Breast epithelium (tissue), 4 donors: Measurements from ENCODE around the gene SMC4. TPM values are rescaled to one million over a fixed set of nuclear protein-coding genes. Genes with fewer than 3 reads are reported as not detected.

Experiments
- DNase-seq, 2 donors: peaks; one replicate each; pipeline ENCODE4 v3.0.0-alpha.2; 2019; ENCODE audit warnings: low spot score in 2 of 2
- H3K27ac ChIP-seq, 2 donors: fragments of 200-600 bp; sonication (generic) in 1 of 2; one replicate each; pipeline ENCODE4 v1.5.1; 2016 to 2019; ENCODE audit warnings: mild to moderate bottlenecking in 1 of 2
- H3K27me3 ChIP-seq, 2 donors: fragments of 200-600 bp; sonication (generic) in 1 of 2; one replicate each; pipeline versions ENCODE4 v1.5.1 to v1.6.0; 2017 to 2019; ENCODE audit warnings: control low read depth in 1 of 2, mild to moderate bottlenecking in 1 of 2
- H3K36me3 ChIP-seq: fragments of 200-600 bp; one replicate; pipeline ENCODE4 v1.5.1; 2019
- H3K4me1 ChIP-seq, 2 donors: fragments of 200-600 bp; sonication (generic); one replicate each; pipeline ENCODE4 v1.5.1; 2016 to 2019; ENCODE audit warnings: control low read depth in 1 of 2
- H3K4me3 ChIP-seq, 3 donors: fragments of 200-600 bp; sonication (generic); 1 replicate in 2 of 3; 2 replicates in 1 of 3; pipeline ENCODE4 v1.5.1; 2016 to 2019; ENCODE audit warnings: mild to moderate bottlenecking in 3 of 3, moderate library complexity in 2 of 3
- H3K9me3 ChIP-seq, 2 donors: fragments of 200-600 bp; sonication (generic) in 1 of 2; one replicate each; pipeline ENCODE4 v1.5.1; 2016 to 2019; ENCODE audit warnings: control low read depth in 1 of 2
- CTCF ChIP-seq, 3 donors: fragments of 450-650 bp; IDR thresholded peaks; one replicate each; pipeline ENCODE4 v1.5.1; 2016 to 2017; ENCODE audit warnings: antibody characterized with exemption in 3 of 3, mild to moderate bottlenecking in 3 of 3, moderate library complexity in 3 of 3
- POLR2A ChIP-seq: fragments of 450-650 bp; IDR thresholded peaks from one replicate; pipeline ENCODE4 v1.6.1; 2016; ENCODE audit warnings: antibody characterized with exemption, mild to moderate bottlenecking, moderate library complexity
- POLR2AphosphoS5 ChIP-seq, 3 donors: sonication (generic); formaldehyde crosslinking; IDR thresholded peaks; one replicate each; pipeline ENCODE4 v1.6.1; 2017; ENCODE audit warnings: antibody characterized with exemption in 3 of 3
- intact Hi-C: fragments of 100-400 bp; cut with DNase I; formaldehyde crosslinking; loops from one replicate; pipeline ENCODE4 v1.15.1; 2023; ENCODE audit warnings: low total_unique reads
- total RNA-seq, 3 donors: library from RNA; depleted of rRNA; stranded (reverse); fragments of >200 nt; gene quantifications; one replicate each; pipeline ENCODE4 v1.1.0, GENCODE V29; 2016

The SMC4 gene
- total RNA-seq, 3 donors from 2014 or later, result 17.1 to 30.3 (median 25.2) TPM

GRCh38 chr3:160475153-160475552, 75.7 kb downstream of the SMC4 start:
- DNase-seq, result no peak
- Histone ChIP-seq H3K27me3 (no peaks in the 10 kb centered on the region), H3K27ac (no peak overlapping the region), H3K9me3 (peaks cover 11 to 13% of the 10 kb centered on the region in 2 donors), H3K4me3 (no peak overlapping the region), H3K36me3 (no peaks in the 10 kb centered on the region), H3K4me1 (no peaks in the 10 kb centered on the region)
- intact Hi-C loops, result no loop called here
- no peak for TF ChIP-seq POLR2AphosphoS5 (IDR thresholded peaks at IDR 0.05)
- no peak for TF ChIP-seq POLR2A
- TF ChIP-seq CTCF (IDR thresholded peaks at IDR 0.05), result no peak

GRCh38 chr3:160475884-160476283, 76.4 kb downstream of the SMC4 start:
- H3K4me1 ChIP-seq, result no peaks in the 10 kb centered on the region
- intact Hi-C loops, result no loop called here
- H3K36me3 ChIP-seq, result no peaks in the 10 kb centered on the region
- peaks cover 3 to 5% of the 10 kb centered on the region in 2 donors for H3K9me3 ChIP-seq
- no peak for DNase-seq
- H3K27me3 ChIP-seq, result no peaks in the 10 kb centered on the region
- H3K27ac ChIP-seq, result no peak overlapping the region
- H3K4me3 ChIP-seq, result no peak overlapping the region
- no peak for TF ChIP-seq POLR2A
- TF ChIP-seq CTCF (IDR thresholded peaks at IDR 0.05), result no peak

DNA sequence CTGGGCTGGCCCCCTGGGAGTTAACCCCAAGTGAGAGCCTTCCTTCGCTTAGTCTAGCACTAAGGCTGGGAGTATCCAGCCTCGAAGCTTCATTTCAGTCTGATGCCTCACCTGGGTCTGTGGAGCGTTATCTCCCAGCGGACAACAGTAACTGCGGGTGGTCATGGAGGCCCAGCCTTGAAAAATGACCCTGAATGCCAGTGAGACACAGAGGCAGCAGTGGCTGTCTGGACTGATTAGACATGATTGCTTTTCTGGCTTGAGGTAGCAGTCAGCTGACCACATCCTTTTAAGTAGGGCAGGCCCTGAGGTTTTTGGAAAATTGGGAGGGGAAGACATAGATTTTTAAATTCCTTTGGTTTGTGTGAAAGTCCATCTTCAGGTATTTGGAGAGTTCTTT, 78.3 kb downstream of the SMC4 start:
- Histone ChIP-seq H3K4me3 (no peak overlapping the region), H3K27ac (no peak overlapping the region), H3K9me3 (no peaks in the 10 kb centered on the region), H3K27me3 (no peaks in the 10 kb centered on the region), H3K4me1 (no peaks in the 10 kb centered on the region), H3K36me3 (no peaks in the 10 kb centered on the region)
- intact Hi-C loops, result no loop called here
- no peak for TF ChIP-seq POLR2A
- TF ChIP-seq POLR2AphosphoS5 (IDR thresholded peaks at IDR 0.05), result no peak
- no peak for TF ChIP-seq CTCF (IDR thresholded peaks at IDR 0.05)
- no peak for DNase-seq

DNA sequence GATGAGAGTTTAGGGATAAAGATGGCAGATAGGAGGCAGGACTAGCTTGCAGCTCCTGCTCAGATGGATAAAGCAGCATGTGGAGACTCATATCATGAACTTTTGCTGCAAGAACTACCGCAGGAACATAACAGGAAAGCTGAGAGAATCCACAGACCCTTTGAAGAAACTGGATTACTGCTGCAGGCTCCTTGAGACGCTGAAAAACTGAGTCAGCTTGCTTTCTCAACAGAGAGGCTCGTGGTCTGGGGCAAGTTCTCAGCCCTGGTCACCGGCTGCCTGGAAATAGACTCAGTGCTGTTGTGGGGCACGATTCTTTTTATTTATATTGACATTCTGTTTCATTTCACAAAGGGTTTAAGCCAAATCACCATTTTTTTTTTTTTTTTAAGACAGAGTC, 78.9 kb downstream of the SMC4 start:
- H3K27me3 ChIP-seq, result no peaks in the 10 kb centered on the region
- H3K27ac ChIP-seq, result no peak overlapping the region
- H3K4me1 ChIP-seq, result no peaks in the 10 kb centered on the region
- no peak for TF ChIP-seq POLR2A
- TF ChIP-seq CTCF (IDR thresholded peaks at IDR 0.05), result no peak
- no peak for TF ChIP-seq POLR2AphosphoS5 (IDR thresholded peaks at IDR 0.05)
- H3K4me3 ChIP-seq, result no peak overlapping the region
- H3K36me3 ChIP-seq, result no peaks in the 10 kb centered on the region
- H3K9me3 ChIP-seq, result no peaks in the 10 kb centered on the region
- no peak for DNase-seq
- intact Hi-C loops, result no loop called here

GRCh38 chr3:160479376-160479775, 79.9 kb downstream of the SMC4 start:
- TF ChIP-seq POLR2A, result no peak
- TF ChIP-seq CTCF (IDR thresholded peaks at IDR 0.05), result no peak
- no peak for TF ChIP-seq POLR2AphosphoS5 (IDR thresholded peaks at IDR 0.05)
- Histone ChIP-seq H3K4me1 (no peaks in the 10 kb centered on the region), H3K9me3 (no peaks in the 10 kb centered on the region), H3K27ac (no peak overlapping the region), H3K27me3 (no peaks in the 10 kb centered on the region), H3K36me3 (no peaks in the 10 kb centered on the region), H3K4me3 (no peak overlapping the region)
- DNase-seq, result no peak
- intact Hi-C loops, result no loop called here
